HG03139 (cell line): ENCODE data around the gene NABP1.

Experiments used
- ATAC-seq: cut with Tn5 transposase; IDR thresholded peaks from one replicate; pipeline ENCODE4 v1.9.1; 2021; ENCODE audit not compliant: unreplicated experiment

Gene NABP1

GRCh38 chr2:191703079-191703725 is 25.3 kb downstream of the NABP1 start:
- no peak for ATAC-seq

DNA sequence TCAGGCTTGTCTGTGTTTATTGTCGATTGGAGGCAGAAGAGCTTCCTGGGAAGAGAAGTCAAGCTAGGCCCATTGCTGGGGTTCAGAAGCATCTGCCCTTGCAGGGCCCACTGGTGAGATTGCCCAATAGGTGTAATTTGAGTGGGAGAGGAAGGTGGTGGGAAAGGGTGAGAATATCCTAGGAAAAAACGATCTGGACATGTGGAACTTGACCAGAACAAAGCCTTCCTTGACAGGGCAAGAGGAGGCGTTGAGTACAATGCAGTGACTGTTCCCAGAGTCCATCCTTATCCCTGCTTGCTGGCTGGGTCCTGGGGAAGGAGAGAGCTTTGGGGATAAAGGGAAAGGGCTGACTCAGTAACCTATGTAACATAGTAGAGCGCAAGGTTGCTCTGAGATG is 27.1 kb downstream of the NABP1 start:
- no peak for ATAC-seq

DNA sequence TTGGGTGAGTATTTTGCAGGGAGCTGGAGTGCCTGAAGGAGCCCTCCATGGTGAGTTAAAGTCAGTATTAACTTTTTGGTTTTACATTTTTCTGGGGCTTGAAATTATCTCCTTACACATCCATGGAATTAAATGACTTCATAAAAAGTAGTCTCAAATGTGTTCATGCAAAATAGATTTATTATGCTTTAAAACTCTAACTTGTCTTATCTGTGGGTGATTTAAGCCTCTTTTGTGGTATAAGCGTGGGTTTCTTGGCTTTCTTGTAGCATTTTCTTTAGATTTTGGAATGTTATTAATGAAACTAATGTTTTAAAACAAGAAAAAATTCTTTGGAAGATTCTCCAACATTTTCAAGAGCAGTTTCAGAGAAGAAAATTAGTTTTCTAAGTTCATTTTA is 27.8 kb downstream of the NABP1 start:
- ATAC-seq: no peak

GRCh38 chr2:191706791-191707190 is 28.9 kb downstream of the NABP1 start:
- ATAC-seq: no peak

DNA sequence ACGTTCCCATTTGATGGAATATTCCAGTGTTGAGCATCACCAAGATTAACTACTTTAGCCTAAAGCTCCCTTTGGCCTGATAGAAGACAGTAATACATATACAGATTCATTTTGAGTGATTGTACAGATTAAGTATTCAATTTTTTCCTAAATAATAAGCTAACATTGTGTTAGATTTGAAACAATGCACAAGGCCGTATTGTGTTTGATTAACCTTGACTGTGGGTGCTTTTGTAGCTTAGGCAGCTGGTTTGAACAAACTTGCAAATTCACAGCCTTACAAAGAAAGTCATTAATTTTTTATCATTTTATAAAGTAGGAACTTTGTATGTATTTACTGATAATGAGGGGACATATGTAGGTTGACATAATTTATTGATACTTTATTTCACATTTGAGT is 29.6 kb downstream of the NABP1 start:
- no peak for ATAC-seq

DNA sequence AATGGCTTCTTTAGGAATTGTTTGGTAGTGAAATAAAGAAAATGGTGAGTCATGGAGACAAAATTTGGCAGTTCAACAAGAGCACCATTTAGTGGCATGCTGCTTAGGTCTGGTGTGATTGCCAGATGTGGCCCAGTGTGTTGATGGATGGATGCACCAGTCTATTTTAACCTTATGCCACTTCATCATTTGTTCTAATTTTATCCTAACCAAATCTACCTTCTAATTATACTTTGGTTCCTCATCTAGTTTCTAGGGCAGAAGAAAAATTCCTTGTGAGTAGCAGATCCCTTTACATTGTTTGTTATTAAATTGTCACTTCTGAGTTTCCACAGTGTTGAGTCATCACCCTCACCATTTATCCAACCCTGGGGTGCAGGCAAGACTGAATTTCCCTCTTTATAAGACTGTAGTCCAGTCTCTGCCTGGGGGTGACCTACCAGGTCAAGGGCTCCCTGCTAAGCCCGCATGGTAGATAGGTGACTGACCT is 32.5 kb downstream of the NABP1 start:
- no peak for ATAC-seq

DNA sequence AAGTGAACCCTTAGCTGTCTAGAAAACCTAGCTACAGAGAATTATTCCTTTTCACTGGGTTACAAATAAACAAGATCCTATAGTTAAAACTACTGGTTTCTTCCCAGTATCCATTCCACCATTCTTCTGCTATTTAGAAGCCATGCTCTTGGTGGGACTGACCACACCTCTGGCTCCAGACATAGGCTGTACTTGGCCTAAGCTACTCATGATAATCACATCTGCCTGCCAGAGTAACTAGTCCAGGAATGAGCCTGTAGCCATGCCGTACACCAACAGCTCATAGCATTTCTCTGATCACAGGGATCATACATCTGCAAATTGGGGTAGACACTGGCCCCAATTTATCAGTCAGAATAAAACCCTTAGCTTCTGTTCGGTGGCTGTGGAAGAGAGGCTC is 33.7 kb downstream of the NABP1 start:
- no peak for ATAC-seq

GRCh38 chr2:191713837-191714236 is 35.9 kb downstream of the NABP1 start:
- ATAC-seq: no peak

DNA sequence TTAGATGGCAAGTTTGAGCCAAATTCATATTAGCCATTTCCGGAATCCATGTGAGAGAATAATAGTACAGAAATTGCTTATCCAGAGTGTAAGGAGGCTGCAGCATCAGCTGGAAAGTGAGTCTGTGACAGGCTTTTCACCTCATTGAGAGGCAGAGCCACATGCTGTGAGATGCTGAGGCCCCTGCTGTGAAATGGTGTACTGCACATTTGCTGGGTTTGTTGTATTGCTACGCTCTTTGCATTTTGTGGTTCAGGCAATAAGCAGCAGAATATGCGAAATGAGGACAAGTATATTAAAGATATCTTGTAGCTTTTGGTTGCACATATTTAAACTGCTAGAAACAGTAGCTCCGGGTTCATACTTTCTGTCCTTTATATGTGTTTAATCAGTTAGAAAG is 37.0 kb downstream of the NABP1 start:
- no peak for ATAC-seq

GRCh38 chr2:191715471-191715870 is 37.5 kb downstream of the NABP1 start:
- no peak for ATAC-seq

GRCh38 chr2:191719261-191719660 is 41.3 kb downstream of the NABP1 start:
- no peak for ATAC-seq

DNA sequence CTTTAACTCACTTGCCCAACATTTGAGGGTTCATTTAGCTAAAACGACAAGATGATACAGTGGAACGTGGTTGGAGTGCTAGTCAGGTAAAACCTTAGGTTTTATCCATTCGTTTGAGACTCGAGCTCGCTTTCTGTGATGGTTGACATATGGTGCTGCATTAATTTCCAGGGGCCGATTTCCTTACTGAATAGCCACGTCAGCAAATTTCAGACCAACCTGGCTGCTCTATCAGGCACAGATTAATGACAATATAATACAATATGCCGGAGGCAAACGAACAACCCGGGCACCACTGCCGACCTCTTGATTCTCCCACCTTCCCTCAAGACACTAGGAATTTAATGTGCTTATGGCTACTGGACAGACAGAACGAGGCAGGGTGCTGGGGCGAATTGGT is 42.0 kb downstream of the NABP1 start:
- no peak for ATAC-seq

DNA sequence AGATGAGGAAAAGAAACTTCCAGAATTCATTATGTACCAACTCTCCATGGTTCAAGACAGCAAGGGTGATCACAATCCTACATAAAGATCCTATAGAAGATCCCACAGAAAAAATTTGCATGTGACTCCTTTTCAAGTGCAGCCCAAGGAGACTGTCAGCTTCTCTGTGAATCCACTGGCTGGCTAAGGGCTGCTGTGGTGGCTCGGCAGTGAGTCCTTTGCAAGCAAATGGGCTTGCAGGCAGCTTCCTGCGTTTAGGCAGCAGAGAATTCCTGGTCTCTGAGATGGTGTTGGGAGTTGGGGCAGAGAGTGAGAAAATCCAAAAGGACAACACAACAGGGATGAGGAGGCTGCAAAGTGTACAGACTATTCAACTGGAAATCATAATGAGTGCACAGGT is 43.4 kb downstream of the NABP1 start:
- no peak for ATAC-seq

- no peak for ATAC-seq
Measured at GRCh38 chr2:191724015-191724414, 46.1 kb downstream of the NABP1 start.

GRCh38 chr2:191728750-191729624 is 51.1 kb downstream of the NABP1 start:
- ATAC-seq: no peak

DNA sequence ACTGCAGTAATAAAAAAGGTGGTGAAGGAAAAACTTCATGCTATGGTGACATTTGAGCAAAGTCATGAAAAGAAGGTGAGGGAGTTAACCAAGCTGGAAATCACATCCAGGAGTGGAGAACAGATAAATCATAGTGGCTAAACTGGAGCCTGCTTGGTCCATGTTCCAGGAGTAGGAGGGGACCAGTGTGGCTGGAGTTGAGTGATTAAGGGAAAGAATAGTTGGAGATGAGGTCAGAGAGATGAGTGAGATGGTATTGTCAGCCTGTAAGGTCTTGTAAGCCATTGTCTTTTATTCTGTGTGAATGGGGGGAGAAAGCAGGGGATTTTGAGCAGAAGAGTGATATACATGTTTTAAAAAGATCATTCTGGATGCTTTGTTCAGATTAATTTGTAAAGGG is 52.3 kb downstream of the NABP1 start:
- no peak for ATAC-seq
